SU-DHL-6 (cell line): ENCODE data around the gene SIGLEC7.
A peak's percentile ranks its signal among the peaks of the same experiment; 100 is the strongest.

ENCODE experiments used
- H2AFZ ChIP-seq: fragments of 200-600 bp; sonication (generic); 2 replicates; pipeline ENCODE4 v1.6.1; 2014; ENCODE audit warnings: low read depth, mild to moderate bottlenecking, moderate library complexity, mixed read lengths, antibody characterized with exemption, low read length; ENCODE audit not compliant: severe bottlenecking
- H3F3A ChIP-seq: fragments of 200-600 bp; shearing (Covaris generic); 2 replicates; pipeline ENCODE4 v1.6.0; 2016; ENCODE audit warnings: antibody characterized with exemption, mild to moderate bottlenecking; ENCODE audit not compliant: insufficient read depth
- H3K27ac ChIP-seq: fragments of 200-600 bp; sonication (generic); 2 replicates; pipeline ENCODE4 v1.5.1; 2016; ENCODE audit warnings: low read depth, mild to moderate bottlenecking, low read length, moderate library complexity, mixed read lengths
- H3K27me3 ChIP-seq: fragments of 200-600 bp; sonication (generic), shearing (Covaris generic); 2 replicates; pipeline ENCODE4 v1.6.0; 2014; ENCODE audit warnings: mild to moderate bottlenecking, low read length
- H3K36me3 ChIP-seq: fragments of 200-600 bp; sonication (generic); 2 replicates; pipeline ENCODE4 v1.6.1; 2014; ENCODE audit warnings: mild to moderate bottlenecking, low read length, mixed read lengths
- H3K4me2 ChIP-seq: fragments of 300-600, 200-600 bp; shearing (Covaris generic), sonication (generic); 2 replicates; pipeline ENCODE4 v1.6.0; 2014; ENCODE audit warnings: low read length, low read depth, mild to moderate bottlenecking; ENCODE audit not compliant: poor library complexity, severe bottlenecking
- H3K4me3 ChIP-seq: fragments of 200-600 bp; sonication (generic); 2 replicates; pipeline ENCODE4 v1.5.1; 2014; ENCODE audit warnings: antibody characterized with exemption, low read length, mild to moderate bottlenecking, mixed read lengths; ENCODE audit not compliant: insufficient read depth, poor library complexity, severe bottlenecking
- H3K79me2 ChIP-seq: fragments of 200-600 bp; sonication (generic); 2 replicates; pipeline ENCODE4 v1.6.1; 2014; ENCODE audit warnings: mild to moderate bottlenecking, low read length, moderate library complexity; ENCODE audit not compliant: insufficient read depth
- H3K9ac ChIP-seq: fragments of 200-600 bp; sonication (generic); 2 replicates; pipeline ENCODE4 v1.7.0; 2014; ENCODE audit warnings: mild to moderate bottlenecking, low read length
- H3K9me2 ChIP-seq: fragments of 200-600 bp; sonication (generic); replicated peaks from 2 replicates; pipeline ENCODE4 v1.6.1; 2014; ENCODE audit warnings: low read length; ENCODE audit not compliant: insufficient read depth
- H3K9me3 ChIP-seq: fragments of 200-600 bp; sonication (generic); 2 replicates; pipeline ENCODE4 v1.6.1; 2014; ENCODE audit warnings: low read length, mixed read lengths; ENCODE audit not compliant: insufficient read depth
- H4K20me1 ChIP-seq: fragments of 200-600 bp; sonication (generic); 2 replicates; pipeline ENCODE4 v1.6.1; 2014; ENCODE audit warnings: low read depth, mild to moderate bottlenecking, antibody characterized with exemption, low read length, moderate library complexity, mixed read lengths
- EZH2phosphoT487 ChIP-seq: fragments of 200-600 bp; sonication (generic), shearing (Covaris generic); conservative IDR thresholded peaks from 2 replicates; pipeline ENCODE4 v1.6.1; 2018; ENCODE audit warnings: mild to moderate bottlenecking, antibody characterized with exemption, low read length, moderate library complexity, mixed read lengths
- TF ChIP-seq, protein P1 (sequence below): fragments of 200-600 bp; sonication (generic); IDR thresholded peaks from one replicate; pipeline ENCODE4 v1.5.1; 2017; ENCODE audit warnings: antibody characterized with exemption, mild to moderate bottlenecking, low read length, moderate library complexity; ENCODE audit not compliant: insufficient read depth, poor library complexity, severe bottlenecking

Gene SIGLEC7

DNA sequence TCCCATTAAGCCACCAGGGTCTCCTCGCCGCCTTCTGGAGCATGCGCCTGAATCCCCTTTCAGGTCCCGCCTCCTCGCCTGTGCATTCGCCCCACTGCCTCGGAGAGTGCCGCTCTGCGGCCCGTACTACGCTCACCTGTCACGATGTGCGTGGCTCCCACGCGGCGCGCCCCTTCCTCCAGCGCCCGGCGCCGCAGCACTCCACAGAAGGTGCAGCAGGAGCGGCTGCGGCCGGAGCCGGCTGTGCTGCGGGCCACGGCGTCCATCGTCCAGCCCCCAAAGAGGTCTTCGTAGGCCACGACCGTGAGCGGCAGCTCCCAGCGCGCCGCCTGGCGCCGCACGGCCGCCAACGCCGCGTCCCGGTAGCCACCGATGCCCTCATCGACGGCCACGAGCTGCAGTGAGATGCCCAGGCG lies 38.2 kb upstream of the SIGLEC7 start:
- no peaks in the 10 kb centered on the region for H3K9me2 ChIP-seq
- no peak overlapping the region for H3K4me2 ChIP-seq
- no peaks in the 10 kb centered on the region for H3K9me3 ChIP-seq
- H3F3A ChIP-seq: no peaks in the 10 kb centered on the region
- no peak overlapping the region for H3K4me3 ChIP-seq
- H3K9ac ChIP-seq: no peak overlapping the region
- peaks cover 23% of the 10 kb centered on the region for H3K79me2 ChIP-seq
- no peaks in the 10 kb centered on the region for H3K36me3 ChIP-seq
- H4K20me1 ChIP-seq: no peaks in the 10 kb centered on the region
- no peak overlapping the region for H3K27ac ChIP-seq
- H3K27me3 ChIP-seq: no peaks in the 10 kb centered on the region
- no peak for TF ChIP-seq EZH2phosphoT487
- TF ChIP-seq, protein P1, sequence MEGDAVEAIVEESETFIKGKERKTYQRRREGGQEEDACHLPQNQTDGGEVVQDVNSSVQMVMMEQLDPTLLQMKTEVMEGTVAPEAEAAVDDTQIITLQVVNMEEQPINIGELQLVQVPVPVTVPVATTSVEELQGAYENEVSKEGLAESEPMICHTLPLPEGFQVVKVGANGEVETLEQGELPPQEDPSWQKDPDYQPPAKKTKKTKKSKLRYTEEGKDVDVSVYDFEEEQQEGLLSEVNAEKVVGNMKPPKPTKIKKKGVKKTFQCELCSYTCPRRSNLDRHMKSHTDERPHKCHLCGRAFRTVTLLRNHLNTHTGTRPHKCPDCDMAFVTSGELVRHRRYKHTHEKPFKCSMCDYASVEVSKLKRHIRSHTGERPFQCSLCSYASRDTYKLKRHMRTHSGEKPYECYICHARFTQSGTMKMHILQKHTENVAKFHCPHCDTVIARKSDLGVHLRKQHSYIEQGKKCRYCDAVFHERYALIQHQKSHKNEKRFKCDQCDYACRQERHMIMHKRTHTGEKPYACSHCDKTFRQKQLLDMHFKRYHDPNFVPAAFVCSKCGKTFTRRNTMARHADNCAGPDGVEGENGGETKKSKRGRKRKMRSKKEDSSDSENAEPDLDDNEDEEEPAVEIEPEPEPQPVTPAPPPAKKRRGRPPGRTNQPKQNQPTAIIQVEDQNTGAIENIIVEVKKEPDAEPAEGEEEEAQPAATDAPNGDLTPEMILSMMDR: no peak
- H2AFZ ChIP-seq: no peak overlapping the region

DNA sequence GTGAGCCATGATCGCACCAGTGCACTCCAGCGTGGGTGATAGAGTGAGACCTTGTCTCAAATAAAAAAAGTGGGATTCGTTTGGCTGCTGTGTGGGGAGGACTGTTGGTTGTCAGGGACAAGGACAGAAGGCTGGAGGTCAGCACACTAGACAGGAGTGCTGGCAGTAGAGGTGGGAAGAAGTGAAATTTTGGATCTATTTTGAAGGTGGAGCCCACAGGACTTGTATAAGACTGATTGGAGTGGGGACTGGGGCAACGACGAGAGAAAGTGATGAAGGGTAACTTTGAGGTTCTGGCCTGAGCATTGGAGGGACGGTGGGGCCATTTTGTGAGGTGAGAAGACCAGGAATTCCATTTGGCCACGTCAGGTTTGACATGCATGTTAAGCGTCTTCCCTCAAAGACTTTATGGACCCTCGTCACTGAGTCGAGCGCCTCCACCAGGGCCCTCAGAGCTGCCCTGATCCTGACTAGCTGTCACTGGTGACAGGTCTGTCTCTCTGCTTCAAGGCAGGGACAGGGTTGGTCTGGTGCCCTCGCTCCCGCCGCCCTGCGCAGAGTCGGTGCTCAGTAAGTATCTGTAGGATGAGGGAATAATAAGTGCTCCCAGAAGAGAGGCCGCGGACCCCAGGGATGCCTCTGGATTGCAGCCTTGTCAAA lies 34.6 kb upstream of the SIGLEC7 start:
- no peak for TF ChIP-seq EZH2phosphoT487
- TF ChIP-seq, protein P1: no peak
- H2AFZ ChIP-seq: peak overlapping the region; percentile 58

DNA sequence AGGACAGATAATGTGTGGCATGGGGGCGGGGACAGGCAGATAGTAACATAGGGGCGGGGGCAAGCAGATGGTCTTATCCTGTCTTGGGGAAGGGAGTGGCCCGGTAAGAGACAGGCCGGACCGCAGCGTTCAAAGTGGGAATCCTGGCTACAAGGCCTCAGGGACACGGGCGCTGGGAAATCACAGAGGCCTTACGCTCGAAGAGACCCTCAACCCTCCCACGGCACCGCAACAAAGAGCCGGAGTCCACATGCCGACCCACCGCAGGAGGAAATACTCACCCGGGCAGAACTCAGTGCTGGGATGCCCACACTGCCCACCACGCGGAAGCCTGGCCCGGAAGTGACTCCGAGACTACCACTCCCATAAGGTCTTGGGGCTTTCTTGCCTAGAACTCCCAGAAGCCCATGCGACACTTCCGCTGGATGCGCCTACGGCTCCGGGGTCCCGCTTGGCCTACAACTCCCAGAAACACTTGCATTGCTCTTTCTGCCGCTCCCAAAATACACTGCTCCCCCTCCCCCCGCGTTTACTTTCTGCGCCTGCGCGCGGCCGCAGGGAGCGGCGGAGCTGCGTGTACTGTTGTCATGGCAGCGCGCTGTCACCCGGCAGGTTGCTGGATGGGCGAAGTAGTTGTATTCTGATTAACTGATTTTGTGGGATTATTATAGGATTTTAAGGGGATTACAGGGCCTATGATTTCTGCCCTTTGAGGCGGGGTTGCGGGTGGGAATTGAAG lies 33.9 kb upstream of the SIGLEC7 start, which contains the start of gene CTU1:
CTU1 (minus strand) TSS at position 344 of the 739 bp plus-strand sequence. CDS start 3,840 bp downstream, outside the sequence.
- no peaks in the 10 kb centered on the region for H3K9me3 ChIP-seq
- H3K27me3 ChIP-seq: no peaks in the 10 kb centered on the region
- peak within 1 kb of the TSS; percentile 85 for H2AFZ ChIP-seq
- H3K9ac ChIP-seq: peak within 1 kb of the TSS; percentile 79
- no peaks in the 10 kb centered on the region for H3K9me2 ChIP-seq
- H3K36me3 ChIP-seq: no peaks in the 10 kb centered on the region
- TF ChIP-seq EZH2phosphoT487: no peak
- TF ChIP-seq, protein P1: no peak
- 0 out of 2 replicates have a peak within 1 kb of the TSS, but pooled peaks have one; percentile 27 for H3K27ac ChIP-seq
- no peaks in the 10 kb centered on the region for H4K20me1 ChIP-seq
- H3K4me2 ChIP-seq: peak within 1 kb of the TSS; percentile 68
- no peaks in the 10 kb centered on the region for H3F3A ChIP-seq
- peak within 1 kb of the TSS; percentile 76 for H3K4me3 ChIP-seq
- H3K79me2 ChIP-seq: peaks cover 23% of the 10 kb centered on the region

More for the DNA sequence above, 34.6 kb upstream of the SIGLEC7 start:
- peak overlapping the region; percentile 68 for H3K4me2 ChIP-seq
- no peaks in the 10 kb centered on the region for H3F3A ChIP-seq
- no peaks in the 10 kb centered on the region for H3K36me3 ChIP-seq
- peaks cover 23% of the 10 kb centered on the region for H3K79me2 ChIP-seq
- H3K9me2 ChIP-seq: no peaks in the 10 kb centered on the region
- H3K27me3 ChIP-seq: no peaks in the 10 kb centered on the region
- H4K20me1 ChIP-seq: no peaks in the 10 kb centered on the region
- H3K9me3 ChIP-seq: no peaks in the 10 kb centered on the region
- H3K27ac ChIP-seq: 0 out of 2 replicates have a peak overlapping the region, but pooled peaks have one; percentile 27
- H3K9ac ChIP-seq: peak overlapping the region; percentile 79
- peak overlapping the region; percentile 76 for H3K4me3 ChIP-seq
